GM13976 (cell line): ENCODE data around the gene ERP27.

Source experiments
- DNase-seq: peaks from one replicate; pipeline ENCODE4 v3.0.0; 2012; ENCODE audit warnings: low spot score
- in situ Hi-C: fragments of 300-500 bp; cut with MboI; formaldehyde crosslinking; loops from one replicate; pipeline ENCODE4 v1.12.0; 2022; ENCODE audit warnings: low sequenced_read_pairs, mixed read lengths, inconsistent platforms; ENCODE audit not compliant: unreplicated experiment
- TF ChIP-seq, protein P1 (sequence below): IDR thresholded peaks from 2 replicates; pipeline ENCODE4 v1.5.1; 2012; ENCODE audit warnings: borderline replicate concordance, mild to moderate bottlenecking; ENCODE audit not compliant: insufficient read depth; ENCODE audit errors: extremely low read depth, missing control alignments, control extremely low read depth

The ERP27 gene

GRCh38 chr12:14961466-14962152 is 23.3 kb upstream of the ERP27 start, which contains the start of gene ARHGDIB:
TSS of gene ARHGDIB (minus strand) at chr12:14961601. CDS start at chr12:14950712, 10,889 bp downstream.
- in situ Hi-C loops = loop anchor here (25.0 kb wide), 1 partner anchor 574 kb away; no protein-coding TSS in a partner anchor

DNA sequence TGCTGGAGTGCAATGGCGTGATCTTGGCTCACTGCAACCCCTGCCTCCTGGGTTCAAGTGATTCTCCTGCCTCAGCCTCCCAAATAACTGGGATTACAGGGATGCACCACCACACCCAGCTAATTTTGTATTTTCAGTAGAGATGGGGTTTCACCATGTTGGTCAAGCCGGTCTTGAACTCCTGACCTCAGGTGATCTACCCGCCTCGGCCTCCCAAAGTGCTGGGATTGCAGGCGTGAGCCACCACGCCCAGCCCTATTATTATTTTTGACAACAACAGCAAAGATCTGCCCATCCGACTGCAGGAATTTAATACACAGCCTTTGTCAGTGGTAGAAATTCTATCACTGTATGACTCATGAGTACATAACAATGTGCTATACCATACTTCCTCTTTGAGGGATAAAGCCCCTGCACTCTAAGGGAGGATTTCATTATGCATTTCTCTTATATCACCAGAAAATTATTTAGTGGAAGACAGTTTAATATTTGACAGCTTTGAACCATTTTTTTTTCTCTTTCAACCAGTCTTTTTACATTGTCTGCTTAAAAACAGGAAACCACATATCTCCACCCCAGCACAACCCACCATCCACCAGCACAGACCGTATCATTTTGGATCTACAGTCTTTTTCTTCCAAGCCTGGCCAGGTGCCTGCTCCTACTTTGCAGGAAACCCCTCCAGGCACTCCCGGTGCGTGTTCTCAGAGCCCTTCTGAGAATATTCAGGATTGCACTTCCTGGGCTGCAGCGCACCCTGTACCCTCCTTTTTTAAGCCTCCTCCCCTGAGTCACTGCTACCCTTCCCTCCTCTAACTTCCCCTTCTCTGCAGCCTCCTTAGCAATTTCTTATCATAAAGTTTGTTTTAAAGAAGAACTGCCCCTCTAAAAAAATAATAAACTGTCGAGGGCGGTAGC is 22.5 kb upstream of the ERP27 start:
- in situ Hi-C loops = loop anchor here (25.0 kb wide), 1 partner anchor 574 kb away; no protein-coding TSS in a partner anchor
- TF ChIP-seq, protein P1, sequence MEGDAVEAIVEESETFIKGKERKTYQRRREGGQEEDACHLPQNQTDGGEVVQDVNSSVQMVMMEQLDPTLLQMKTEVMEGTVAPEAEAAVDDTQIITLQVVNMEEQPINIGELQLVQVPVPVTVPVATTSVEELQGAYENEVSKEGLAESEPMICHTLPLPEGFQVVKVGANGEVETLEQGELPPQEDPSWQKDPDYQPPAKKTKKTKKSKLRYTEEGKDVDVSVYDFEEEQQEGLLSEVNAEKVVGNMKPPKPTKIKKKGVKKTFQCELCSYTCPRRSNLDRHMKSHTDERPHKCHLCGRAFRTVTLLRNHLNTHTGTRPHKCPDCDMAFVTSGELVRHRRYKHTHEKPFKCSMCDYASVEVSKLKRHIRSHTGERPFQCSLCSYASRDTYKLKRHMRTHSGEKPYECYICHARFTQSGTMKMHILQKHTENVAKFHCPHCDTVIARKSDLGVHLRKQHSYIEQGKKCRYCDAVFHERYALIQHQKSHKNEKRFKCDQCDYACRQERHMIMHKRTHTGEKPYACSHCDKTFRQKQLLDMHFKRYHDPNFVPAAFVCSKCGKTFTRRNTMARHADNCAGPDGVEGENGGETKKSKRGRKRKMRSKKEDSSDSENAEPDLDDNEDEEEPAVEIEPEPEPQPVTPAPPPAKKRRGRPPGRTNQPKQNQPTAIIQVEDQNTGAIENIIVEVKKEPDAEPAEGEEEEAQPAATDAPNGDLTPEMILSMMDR = no peak
- DNase-seq = no peak

More at GRCh38 chr12:14961466-14962152, 23.3 kb upstream of the ERP27 start, which contains the start of gene ARHGDIB:
- DNase-seq = peak; percentile 25
- TF ChIP-seq, protein P1 = no peak

- in situ Hi-C loops = loop anchor here (25.0 kb wide), 1 partner anchor 573 kb away; no protein-coding TSS in a partner anchor
- TF ChIP-seq, protein P1 = no peak
Measured at GRCh38 chr12:14959916-14960496, 21.7 kb upstream of the ERP27 start.

GRCh38 chr12:14959463-14959862 is 21.1 kb upstream of the ERP27 start:
- DNase-seq = no peak
- TF ChIP-seq, protein P1 = no peak
- in situ Hi-C loops = loop anchor here (25.0 kb wide), 1 partner anchor 572 kb away; no protein-coding TSS in a partner anchor

More at GRCh38 chr12:14959916-14960496, 21.7 kb upstream of the ERP27 start:
- no peak for DNase-seq

GRCh38 chr12:14959126-14959440 is 20.7 kb upstream of the ERP27 start:
- in situ Hi-C loops = loop anchor here (25.0 kb wide), 1 partner anchor 572 kb away; no protein-coding TSS in a partner anchor
- TF ChIP-seq, protein P1 = no peak
- no peak for DNase-seq
